Measurements from ENCODE around the gene KLF6.

- TF ChIP-seq CTCF (conservative IDR thresholded peaks at IDR 0.05): no peak
- no peak for TF ChIP-seq ZFX (IDR thresholded peaks at IDR 0.05)
Observed at GRCh38 chr10:3774018-3774813, 10.8 kb downstream of the KLF6 start.
